Measurements from ENCODE around the gene STEAP1.

Gene STEAP1

GRCh38 chr7:90213521-90213920, 59.3 kb downstream of the STEAP1 start:
- no peak for DNase-seq

Measured in AML-193 (cell line).